ENCODE measurements around the gene SHISA7.

SHISA7 gene

GRCh38 chr19:55464039-55464661 is 21.1 kb upstream of the SHISA7 start:
- peaks cover 19% of the 10 kb centered on the region for H3K79me2 ChIP-seq (ENCODE audit: insufficient read depth, low read length)
- peaks cover 12% of the 10 kb centered on the region for H4K20me1 ChIP-seq (ENCODE audit: insufficient read depth, low read length, poor library complexity, severe bottlenecking)
- no peak overlapping the region for H3K4me3 ChIP-seq (ENCODE audit: low read length, poor library complexity, severe bottlenecking)
- peaks cover 3% of the 10 kb centered on the region for H3K27me3 ChIP-seq (ENCODE audit: insufficient read depth, low read length, poor library complexity, severe bottlenecking)
- H3K9me2 ChIP-seq (replicated peaks; ENCODE audit: low read depth, low read length): no peaks in the 10 kb centered on the region
- H2AFZ ChIP-seq (ENCODE audit: low read length): no peak overlapping the region
- no peak overlapping the region for H3K4me2 ChIP-seq (ENCODE audit: low read depth, low read length, poor library complexity, severe bottlenecking)
- TF ChIP-seq CTCF (conservative IDR thresholded peaks at IDR 0.05; ENCODE audit: low read length) (no peak), EZH2phosphoT487 (IDR thresholded peaks at IDR 0.05; ENCODE audit: borderline replicate concordance) (no peak)
- no peak overlapping the region for H3K9ac ChIP-seq (ENCODE audit: low read depth, low read length, poor library complexity, severe bottlenecking)
- 0 out of 2 replicates have a peak, but pooled peaks cover 3% of the 10 kb centered on the region for H3F3A ChIP-seq (ENCODE audit: low read depth)
- H3K36me3 ChIP-seq (ENCODE audit: insufficient read depth, low read length): no peaks in the 10 kb centered on the region
- no peaks in the 10 kb centered on the region for H3K9me3 ChIP-seq (ENCODE audit: insufficient read depth, low read depth, low read length)
- H3K4me1 ChIP-seq (ENCODE audit: insufficient read depth, low read length, poor library complexity, severe bottlenecking): peaks cover 26% of the 10 kb centered on the region

GRCh38 chr19:55463583-55464031 is 20.5 kb upstream of the SHISA7 start:
- Histone ChIP-seq H4K20me1 (ENCODE audit: insufficient read depth, low read length, poor library complexity, severe bottlenecking) (peaks cover 13% of the 10 kb centered on the region), H2AFZ (ENCODE audit: low read length) (no peak overlapping the region), H3K79me2 (ENCODE audit: insufficient read depth, low read length) (peaks cover 19% of the 10 kb centered on the region), H3K27me3 (ENCODE audit: insufficient read depth, low read length, poor library complexity, severe bottlenecking) (peaks cover 3% of the 10 kb centered on the region), H3K4me3 (ENCODE audit: low read length, poor library complexity, severe bottlenecking) (no peak overlapping the region), H3K9me3 (ENCODE audit: insufficient read depth, low read depth, low read length) (no peaks in the 10 kb centered on the region), H3K4me1 (ENCODE audit: insufficient read depth, low read length, poor library complexity, severe bottlenecking) (peaks cover 28% of the 10 kb centered on the region), H3K9ac (ENCODE audit: low read depth, low read length, poor library complexity, severe bottlenecking) (no peak overlapping the region), H3F3A (ENCODE audit: low read depth) (0 out of 2 replicates have a peak, but pooled peaks cover 3% of the 10 kb centered on the region), H3K4me2 (ENCODE audit: low read depth, low read length, poor library complexity, severe bottlenecking) (no peak overlapping the region), H3K9me2 (replicated peaks; ENCODE audit: low read depth, low read length) (no peaks in the 10 kb centered on the region), H3K36me3 (ENCODE audit: insufficient read depth, low read length) (no peaks in the 10 kb centered on the region)
- no peak for TF ChIP-seq CTCF (conservative IDR thresholded peaks at IDR 0.05; ENCODE audit: low read length)
- TF ChIP-seq EZH2phosphoT487 (IDR thresholded peaks at IDR 0.05; ENCODE audit: borderline replicate concordance): no peak

GRCh38 chr19:55462722-55463121 is 19.6 kb upstream of the SHISA7 start:
- H3K4me2 ChIP-seq (ENCODE audit: low read depth, low read length, poor library complexity, severe bottlenecking): peak overlapping the region; percentile 81
- peaks cover 13% of the 10 kb centered on the region for H4K20me1 ChIP-seq (ENCODE audit: insufficient read depth, low read length, poor library complexity, severe bottlenecking)
- H3K36me3 ChIP-seq (ENCODE audit: insufficient read depth, low read length): no peaks in the 10 kb centered on the region
- no peaks in the 10 kb centered on the region for H3K9me3 ChIP-seq (ENCODE audit: insufficient read depth, low read depth, low read length)
- H3K4me1 ChIP-seq (ENCODE audit: insufficient read depth, low read length, poor library complexity, severe bottlenecking): peaks cover 33% of the 10 kb centered on the region
- peaks cover 19% of the 10 kb centered on the region for H3K79me2 ChIP-seq (ENCODE audit: insufficient read depth, low read length)
- peaks cover 3% of the 10 kb centered on the region for H3K27me3 ChIP-seq (ENCODE audit: insufficient read depth, low read length, poor library complexity, severe bottlenecking)
- no peak overlapping the region for H2AFZ ChIP-seq (ENCODE audit: low read length)
- H3K4me3 ChIP-seq (ENCODE audit: low read length, poor library complexity, severe bottlenecking): peak overlapping the region; percentile 76
- no peaks in the 10 kb centered on the region for H3K9me2 ChIP-seq (replicated peaks; ENCODE audit: low read depth, low read length)
- H3K9ac ChIP-seq (ENCODE audit: low read depth, low read length, poor library complexity, severe bottlenecking): peak overlapping the region; percentile 45
- 0 out of 2 replicates have a peak, but pooled peaks cover 3% of the 10 kb centered on the region for H3F3A ChIP-seq (ENCODE audit: low read depth)
- TF ChIP-seq EZH2phosphoT487 (IDR thresholded peaks at IDR 0.05; ENCODE audit: borderline replicate concordance): no peak
- TF ChIP-seq CTCF (conservative IDR thresholded peaks at IDR 0.05; ENCODE audit: low read length): no peak
